GM19035 (cell line): ENCODE measurements around the gene KRTAP4-4.
"Not testable (repeated sequence)": the region's sequence is repeated elsewhere in the genome, so short reads cannot be mapped to it uniquely, and the experiment has no call there.

Experiments used
- ATAC-seq: cut with Tn5 transposase; IDR thresholded peaks from one replicate; pipeline ENCODE4 v1.9.1; 2021; ENCODE audit not compliant: unreplicated experiment

The KRTAP4-4 gene

GRCh38 chr17:41160648-41161047 is at the start of gene KRTAP4-4:
TSS of gene KRTAP4-4 (minus strand) at chr17:41160748. CDS start at chr17:41160691, 57 bp downstream.
- no peak for ATAC-seq

GRCh38 chr17:41199421-41200078 is 39.0 kb upstream of the KRTAP4-4 start:
- no peak for ATAC-seq

- no peak for ATAC-seq
These were observed 35.5 kb upstream of the KRTAP4-4 start for GRCh38 chr17:41196068-41196467.

- ATAC-seq, result no peak
These were observed 29.8 kb upstream of the KRTAP4-4 start for GRCh38 chr17:41190328-41190727.

GRCh38 chr17:41189837-41190318 is 29.3 kb upstream of the KRTAP4-4 start, which contains the start of gene KRTAP9-1:
TSS of gene KRTAP9-1 (plus strand) at chr17:41189887. CDS start at chr17:41189887, 0 bp downstream.
- not testable (repeated sequence) for ATAC-seq

- no peak for ATAC-seq
These were observed 26.3 kb upstream of the KRTAP4-4 start for GRCh38 chr17:41186872-41187271.

GRCh38 chr17:41185001-41185400 is 24.5 kb upstream of the KRTAP4-4 start:
- no peak for ATAC-seq

GRCh38 chr17:41184480-41184961 is 24.0 kb upstream of the KRTAP4-4 start, which contains the start of gene KRTAP4-1:
TSS of gene KRTAP4-1 (minus strand) at chr17:41184911. CDS start at chr17:41184854, 57 bp downstream.
- ATAC-seq, result no peak

GRCh38 chr17:41178843-41179616 is 18.5 kb upstream of the KRTAP4-4 start:
- ATAC-seq, result no peak

GRCh38 chr17:41178341-41178740 is 17.8 kb upstream of the KRTAP4-4 start:
- no peak for ATAC-seq

- no peak for ATAC-seq
These were observed 17.3 kb upstream of the KRTAP4-4 start, which contains the start of gene KRTAP4-2 for GRCh38 chr17:41177727-41178271. TSS of gene KRTAP4-2 (minus strand) at chr17:41178221. CDS start at chr17:41178164, 57 bp downstream.

- ATAC-seq, result no peak
These were observed 16.3 kb upstream of the KRTAP4-4 start for GRCh38 chr17:41176744-41177387.

- no peak for ATAC-seq
These were observed 11.3 kb upstream of the KRTAP4-4 start for GRCh38 chr17:41171886-41172285.

GRCh38 chr17:41168121-41168520 is 7.6 kb upstream of the KRTAP4-4 start, which contains the start of gene KRTAP4-3:
TSS of gene KRTAP4-3 (minus strand) at chr17:41168221. CDS start at chr17:41168172, 49 bp downstream.
- ATAC-seq, result no peak

GRCh38 chr17:41167561-41167960 is 7.0 kb upstream of the KRTAP4-4 start:
- ATAC-seq, result no peak

GRCh38 chr17:41163828-41164227 is 3.3 kb upstream of the KRTAP4-4 start:
- ATAC-seq, result no peak

- ATAC-seq, result not testable (repeated sequence)
These were observed 358 bp downstream of the KRTAP4-4 start for GRCh38 chr17:41160190-41160589.

GRCh38 chr17:41153856-41154255 is 6.7 kb downstream of the KRTAP4-4 start:
- ATAC-seq, result no peak

GRCh38 chr17:41151525-41151924 is 9.0 kb downstream of the KRTAP4-4 start:
- no peak for ATAC-seq

- ATAC-seq, result no peak
These were observed 10.5 kb downstream of the KRTAP4-4 start for GRCh38 chr17:41150026-41150425.

- no peak for ATAC-seq
These were observed 10.9 kb downstream of the KRTAP4-4 start, which contains the start of gene KRTAP4-5 for GRCh38 chr17:41149652-41149985. TSS of gene KRTAP4-5 (minus strand) at chr17:41149825. CDS start at chr17:41149767, 58 bp downstream.
